C1 segment of cervical spinal cord (tissue), 14 donors: ENCODE results near the gene LRRTM4.
"Not testable (repeated sequence)": the region's sequence is repeated elsewhere in the genome, so short reads cannot be mapped to it uniquely, and the experiment has no call there.

ENCODE experiments used
- DNase-seq, 14 donors: peaks; one replicate each; lab custom pipeline; 2025; lab: John Stamatoyannopoulos, UW

Gene LRRTM4

GRCh38 chr2:76867854-76868253, 654.3 kb downstream of the LRRTM4 start:
- no peak for DNase-seq

GRCh38 chr2:76866464-76866863, 655.7 kb downstream of the LRRTM4 start:
- no peak for DNase-seq

- DNase-seq: no peak
Observed at GRCh38 chr2:76862901-76863300, 659.3 kb downstream of the LRRTM4 start.

- no peak for DNase-seq
Observed at GRCh38 chr2:76861708-76862107, 660.5 kb downstream of the LRRTM4 start.

GRCh38 chr2:76851000-76851399, 671.2 kb downstream of the LRRTM4 start:
- no peak for DNase-seq

- no peak for DNase-seq
Observed at GRCh38 chr2:76849086-76849485, 673.1 kb downstream of the LRRTM4 start.

GRCh38 chr2:76839826-76840225, 682.4 kb downstream of the LRRTM4 start:
- no peak for DNase-seq

GRCh38 chr2:76829374-76830234, 692.6 kb downstream of the LRRTM4 start:
- DNase-seq: no peak

- no peak for DNase-seq
Observed at GRCh38 chr2:76826691-76827090, 695.5 kb downstream of the LRRTM4 start.

GRCh38 chr2:76825140-76825970, 696.8 kb downstream of the LRRTM4 start:
- no peak for DNase-seq

GRCh38 chr2:76821731-76822130, 700.4 kb downstream of the LRRTM4 start:
- no peak for DNase-seq

- DNase-seq: no peak
Observed at GRCh38 chr2:76813084-76813483, 709.1 kb downstream of the LRRTM4 start.

GRCh38 chr2:76812156-76812555, 710.0 kb downstream of the LRRTM4 start:
- DNase-seq: no peak

- no peak for DNase-seq
Observed at GRCh38 chr2:76809136-76809535, 713.0 kb downstream of the LRRTM4 start.

GRCh38 chr2:76808732-76809131, 713.4 kb downstream of the LRRTM4 start:
- DNase-seq: no peak

GRCh38 chr2:76793647-76794334, 728.4 kb downstream of the LRRTM4 start:
- DNase-seq: no peak

- DNase-seq: not testable (repeated sequence)
Observed at GRCh38 chr2:76781313-76781712, 740.9 kb downstream of the LRRTM4 start.

GRCh38 chr2:76763276-76763675, 758.9 kb downstream of the LRRTM4 start:
- DNase-seq: no peak

- DNase-seq: no peak
Observed at GRCh38 chr2:76760367-76760704, 761.8 kb downstream of the LRRTM4 start.

GRCh38 chr2:76759634-76760366, 762.4 kb downstream of the LRRTM4 start:
- DNase-seq: no peak

GRCh38 chr2:76752506-76752905, 769.7 kb downstream of the LRRTM4 start:
- DNase-seq: no peak

- no peak for DNase-seq
Observed at GRCh38 chr2:76749858-76750257, 772.3 kb downstream of the LRRTM4 start.
